HG03025 (cell line): ENCODE measurements around the gene SLC46A2.
A peak's percentile ranks its signal among the peaks of the same experiment; 100 is the strongest.

ENCODE experiments used
- ATAC-seq: cut with Tn5 transposase; IDR thresholded peaks from one replicate; pipeline ENCODE4 v1.9.1; 2021; ENCODE audit warnings: mild to moderate bottlenecking, moderate library complexity; ENCODE audit not compliant: unreplicated experiment, low FRiP score

Gene SLC46A2

GRCh38 chr9:112860451-112860850 lies 30.2 kb downstream of the SLC46A2 start:
- ATAC-seq = no peak

GRCh38 chr9:112858625-112859147 lies 32.0 kb downstream of the SLC46A2 start:
- peak; percentile 67 for ATAC-seq

DNA sequence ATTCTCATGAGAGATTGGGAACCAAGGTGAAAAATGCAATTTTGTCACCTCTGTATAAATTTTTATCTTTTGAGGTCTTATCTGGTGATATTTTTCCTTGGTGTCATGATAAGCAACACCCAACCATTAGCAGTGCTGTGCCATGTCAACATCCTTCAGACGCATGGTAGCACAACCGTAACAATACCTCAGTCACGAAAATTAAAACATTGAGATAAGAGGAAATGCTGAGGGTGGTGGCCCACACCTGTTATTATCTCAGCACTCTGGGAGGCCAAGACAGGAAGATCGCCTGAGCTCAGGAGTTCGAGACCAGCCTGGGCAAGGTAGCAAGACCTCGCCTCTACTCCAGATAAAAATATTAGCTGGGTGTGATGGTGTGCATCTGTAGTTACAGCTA lies 32.7 kb downstream of the SLC46A2 start:
- no peak for ATAC-seq

DNA sequence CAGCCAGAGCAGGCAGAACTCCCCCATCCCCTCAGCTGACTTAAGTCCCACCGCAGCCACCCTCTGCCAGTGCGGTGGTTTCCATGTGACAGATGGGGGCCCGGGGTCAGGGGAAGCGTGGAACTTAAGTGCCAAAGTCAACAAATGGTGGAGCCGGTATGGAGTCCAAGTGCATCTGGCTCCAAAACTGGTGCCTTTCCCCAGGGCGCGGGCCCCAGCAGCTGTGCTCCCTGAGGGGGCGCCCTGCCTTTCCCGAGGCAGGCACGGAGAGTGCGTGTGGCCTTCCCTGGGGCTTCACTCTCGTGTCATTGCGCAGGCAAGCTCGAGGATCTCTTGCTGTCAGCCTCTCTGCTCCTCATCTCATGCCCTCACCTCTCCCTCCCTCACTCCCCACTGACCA lies 33.8 kb downstream of the SLC46A2 start:
- ATAC-seq = no peak

- ATAC-seq = no peak
Measured at GRCh38 chr9:112856200-112856599, 34.5 kb downstream of the SLC46A2 start.

GRCh38 chr9:112854657-112855056 lies 36.0 kb downstream of the SLC46A2 start:
- no peak for ATAC-seq

DNA sequence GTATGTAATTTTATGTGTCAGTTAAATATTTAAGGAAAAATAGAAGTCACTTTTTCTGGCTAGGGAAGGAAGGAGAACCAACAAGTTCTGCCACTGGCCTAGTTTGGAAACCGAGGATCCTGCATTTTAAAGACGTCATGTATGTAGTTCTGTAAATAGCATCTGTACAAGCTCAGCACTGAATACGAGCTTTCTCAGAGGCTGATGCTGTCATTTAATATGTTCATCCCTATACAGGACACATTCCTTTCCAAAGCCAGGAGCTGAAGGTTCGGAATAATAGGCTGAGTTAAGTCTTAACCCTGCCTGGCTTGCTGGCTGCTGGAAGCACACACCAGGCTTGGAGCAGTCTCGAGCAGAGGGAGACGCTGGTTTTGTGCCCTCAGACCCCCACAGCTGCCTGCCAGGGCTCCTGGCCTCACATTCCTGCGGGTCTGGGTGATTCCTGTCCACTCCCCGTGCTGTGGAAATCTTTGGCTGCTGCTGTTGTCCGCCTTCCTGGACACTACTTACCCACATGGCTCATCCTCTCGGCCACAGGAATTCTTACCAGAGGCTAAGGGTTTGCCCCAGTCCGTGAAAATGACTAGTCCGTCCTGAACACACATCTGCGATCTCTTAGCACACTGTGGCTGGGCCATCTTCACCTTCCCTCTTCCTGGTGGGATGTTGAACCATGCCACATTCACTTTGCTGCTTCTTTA lies 36.6 kb downstream of the SLC46A2 start:
- ATAC-seq = no peak

GRCh38 chr9:112852741-112853504 lies 37.8 kb downstream of the SLC46A2 start:
- ATAC-seq = no peak

- no peak for ATAC-seq
Measured at GRCh38 chr9:112850840-112851239, 39.8 kb downstream of the SLC46A2 start.

GRCh38 chr9:112849363-112849922 lies 41.2 kb downstream of the SLC46A2 start:
- no peak for ATAC-seq

- ATAC-seq = no peak
Measured at GRCh38 chr9:112848316-112849151, 42.1 kb downstream of the SLC46A2 start.

DNA sequence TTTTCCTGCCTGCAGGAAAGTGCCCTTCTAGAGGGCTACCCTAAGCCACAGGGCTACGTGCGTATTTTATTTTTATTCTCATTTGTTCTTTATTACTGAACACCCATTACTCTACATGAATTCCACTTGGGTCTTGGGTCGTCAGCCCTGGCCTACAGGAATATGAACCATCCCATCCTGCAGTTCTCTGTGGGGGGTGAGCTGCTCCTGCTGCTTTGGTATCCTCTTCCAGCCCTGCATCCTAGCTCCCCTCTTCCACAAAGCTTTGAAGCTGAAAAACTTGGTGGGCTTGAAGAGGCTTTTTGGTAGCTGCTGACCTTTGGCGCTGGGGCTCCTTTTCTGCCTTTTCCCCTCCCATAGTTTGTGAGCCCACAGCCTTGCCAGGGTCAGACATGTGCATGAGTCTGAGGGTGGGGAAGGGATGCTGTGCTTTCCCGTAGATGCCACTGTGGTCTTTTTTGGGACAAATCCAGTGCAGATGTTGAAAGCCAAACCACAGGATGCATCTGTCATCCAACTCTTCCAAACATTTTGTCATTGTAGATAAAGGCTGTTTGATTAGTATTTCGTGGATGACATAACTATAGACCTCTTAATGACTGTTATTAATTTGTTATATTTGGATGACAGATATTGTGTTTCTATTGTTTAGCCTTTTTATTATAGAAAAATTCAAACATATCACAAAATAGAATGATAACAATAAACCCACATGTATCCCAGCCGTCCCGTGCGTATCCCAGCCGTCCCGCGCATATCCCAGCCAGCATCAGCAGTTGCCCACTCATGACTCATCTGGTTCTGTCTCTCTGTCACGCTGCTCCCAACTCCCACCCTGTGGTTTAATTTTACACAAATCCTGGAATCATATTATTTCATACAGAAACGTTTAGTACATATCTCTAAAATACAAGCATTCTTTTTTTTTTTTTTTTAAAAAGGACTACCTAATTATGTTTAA lies 43.9 kb downstream of the SLC46A2 start:
- no peak for ATAC-seq

- ATAC-seq = no peak
Measured at GRCh38 chr9:112844771-112845542, 45.7 kb downstream of the SLC46A2 start.

DNA sequence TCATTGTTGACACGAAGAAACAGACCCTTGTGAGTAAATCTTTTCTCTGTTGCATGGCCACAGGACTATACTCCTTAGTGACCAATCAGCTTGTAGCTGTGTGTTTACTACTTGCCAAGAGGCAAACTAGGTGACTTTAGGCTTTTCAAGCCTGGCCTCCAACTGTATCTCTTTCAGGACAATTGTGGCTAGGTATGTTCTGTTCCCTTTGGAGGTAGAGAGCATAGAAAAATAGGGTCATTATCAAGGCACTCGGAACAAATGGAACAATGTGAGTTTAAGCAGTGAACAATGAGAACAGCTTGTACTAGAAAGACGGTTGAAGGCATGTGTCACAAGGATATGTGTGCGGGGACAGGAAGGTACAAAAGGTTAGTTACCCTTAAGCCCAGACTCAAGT lies 48.1 kb downstream of the SLC46A2 start:
- ATAC-seq = no peak

GRCh38 chr9:112841261-112841660 lies 49.4 kb downstream of the SLC46A2 start:
- no peak for ATAC-seq

DNA sequence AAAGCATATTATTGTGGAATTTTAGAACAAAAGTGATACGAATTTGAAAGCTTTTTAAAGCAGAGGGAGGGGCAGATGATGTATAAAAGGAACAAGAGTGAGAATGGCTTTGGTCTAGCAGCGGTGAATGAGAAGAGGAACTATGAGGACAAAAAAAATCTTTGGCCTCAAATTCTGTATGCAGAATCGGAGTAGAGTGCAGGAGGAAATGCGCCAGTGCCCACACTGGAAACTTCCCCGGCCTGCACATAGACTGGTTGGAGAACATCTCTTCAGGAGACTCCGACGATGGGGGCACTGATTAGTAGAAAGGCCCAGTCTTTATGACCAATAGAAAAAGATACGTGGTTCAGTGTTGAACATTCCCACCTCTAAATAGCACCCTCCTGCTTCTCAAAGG lies 51.3 kb downstream of the SLC46A2 start:
- no peak for ATAC-seq

DNA sequence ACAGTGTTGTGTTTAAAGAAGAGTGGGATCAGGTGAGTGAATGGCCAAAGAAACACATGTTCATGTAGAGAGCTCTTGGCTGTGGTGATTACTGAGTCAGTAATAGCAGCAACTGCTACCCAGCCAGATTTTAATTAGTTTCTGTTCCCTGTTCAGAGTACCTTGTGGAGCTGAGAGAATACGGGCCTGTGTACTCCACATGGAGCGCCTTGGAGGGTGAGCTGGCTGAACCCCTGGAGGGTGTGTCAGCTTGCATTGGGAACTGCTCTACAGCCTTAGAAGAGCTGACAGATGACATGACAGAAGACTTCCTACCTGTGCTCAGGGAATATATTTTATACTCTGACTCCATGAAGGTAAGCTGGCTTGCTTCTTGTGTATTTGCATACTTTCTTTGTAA lies 52.3 kb downstream of the SLC46A2 start:
- ATAC-seq = no peak

- ATAC-seq = no peak
Measured at GRCh38 chr9:112836394-112836793, 54.3 kb downstream of the SLC46A2 start.

- ATAC-seq = no peak
Measured at GRCh38 chr9:112833081-112833480, 57.6 kb downstream of the SLC46A2 start.
